NB4 (cell line): ENCODE measurements around the gene KRT7.

Experiments
- DNase-seq: peaks from one replicate; pipeline ENCODE4 v3.0.0; 2010; ENCODE audit warnings: low read depth
- H3K4me3 ChIP-seq: one replicate; pipeline ENCODE4 v1.5.1; 2011; ENCODE audit warnings: mild to moderate bottlenecking, low read depth, low read length, moderate library complexity
- CTCF ChIP-seq: IDR thresholded peaks from one replicate; pipeline ENCODE4 v1.5.1; 2012; ENCODE audit warnings: low read depth, low read length
- MAX ChIP-seq: IDR thresholded peaks from 2 replicates; pipeline ENCODE4 v1.6.1; 2011; ENCODE audit warnings: low read depth, low read length
- MYC ChIP-seq: IDR thresholded peaks from 2 replicates; pipeline ENCODE4 v1.6.1; 2011; ENCODE audit warnings: low read depth, low read length
- POLR2A ChIP-seq: IDR thresholded peaks from 2 replicates; pipeline ENCODE4 v1.6.1; 2011; ENCODE audit warnings: mild to moderate bottlenecking; ENCODE audit not compliant: insufficient read length; ENCODE audit errors: extremely low read depth

The KRT7 gene

GRCh38 chr12:52291267-52291935 is 58.4 kb downstream of the KRT7 start, which contains the start of gene KRT81:
Gene KRT81 (minus strand): TSS chr12:52291534. CDS start chr12:52291465, 69 bp downstream.
- TF ChIP-seq MAX: no peak
- TF ChIP-seq MYC: no peak
- TF ChIP-seq POLR2A: no peak
- TF ChIP-seq CTCF: no peak
- DNase-seq: no peak
- H3K4me3 ChIP-seq: no peak within 1 kb of the TSS

GRCh38 chr12:52293926-52294325 is 60.9 kb downstream of the KRT7 start:
- TF ChIP-seq MYC: no peak
- TF ChIP-seq POLR2A: no peak
- no peak for TF ChIP-seq CTCF
- no peak for TF ChIP-seq MAX
- no peak overlapping the region for H3K4me3 ChIP-seq
- DNase-seq: no peak

GRCh38 chr12:52294803-52295202 is 61.8 kb downstream of the KRT7 start:
- no peak for DNase-seq
- TF ChIP-seq MAX: no peak
- TF ChIP-seq CTCF: no peak
- TF ChIP-seq MYC: no peak
- no peak for TF ChIP-seq POLR2A
- H3K4me3 ChIP-seq: no peak overlapping the region

GRCh38 chr12:52295663-52296062 is 62.6 kb downstream of the KRT7 start:
- no peak for TF ChIP-seq MYC
- TF ChIP-seq CTCF: no peak
- TF ChIP-seq POLR2A: no peak
- no peak for TF ChIP-seq MAX
- no peak overlapping the region for H3K4me3 ChIP-seq

GRCh38 chr12:52296572-52297215 is 63.7 kb downstream of the KRT7 start:
- DNase-seq: peak; percentile 25
- TF ChIP-seq POLR2A (no peak), CTCF (no peak), MYC (no peak), MAX (no peak)

More at GRCh38 chr12:52295663-52296062, 62.6 kb downstream of the KRT7 start:
- DNase-seq: peak; percentile 86

More at GRCh38 chr12:52296572-52297215, 63.7 kb downstream of the KRT7 start:
- H3K4me3 ChIP-seq: no peak overlapping the region
